ENCODE results near the gene RNF31.

- TF ChIP-seq CTCF (IDR thresholded peaks at IDR 0.05; ENCODE audit: low read length): no peak
- TF ChIP-seq EZH2phosphoT487 (IDR thresholded peaks at IDR 0.05; ENCODE audit: low read length): no peak
Observed at GRCh38 chr14:24150567-24150966, 3.3 kb downstream of the RNF31 start.
